Measurements from ENCODE around the gene PIGS.
"Not testable (repeated sequence)": the region's sequence is repeated elsewhere in the genome, so short reads cannot be mapped to it uniquely, and the experiment has no call there.

PIGS gene

DNA sequence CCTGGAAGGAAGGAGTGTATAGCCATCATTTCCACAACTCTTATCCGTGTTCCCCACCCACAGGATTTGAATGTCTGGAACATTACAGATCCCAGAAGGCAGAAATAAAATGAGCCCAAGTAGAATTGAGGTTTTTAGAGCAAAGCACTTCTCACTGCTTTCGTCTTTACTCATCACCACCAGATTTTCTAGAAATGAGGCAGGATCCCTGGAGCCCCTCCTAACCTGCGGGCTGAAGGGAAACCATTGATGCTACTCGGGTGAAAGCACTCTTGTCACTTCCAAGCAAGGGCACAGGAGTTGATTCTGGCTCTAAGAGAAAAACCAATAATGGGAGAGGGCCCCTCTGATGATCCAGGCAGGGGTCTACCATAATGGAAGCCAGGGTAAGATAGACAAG lies 8.2 kb upstream of the PIGS start:
- no peak for DNase-seq

DNA sequence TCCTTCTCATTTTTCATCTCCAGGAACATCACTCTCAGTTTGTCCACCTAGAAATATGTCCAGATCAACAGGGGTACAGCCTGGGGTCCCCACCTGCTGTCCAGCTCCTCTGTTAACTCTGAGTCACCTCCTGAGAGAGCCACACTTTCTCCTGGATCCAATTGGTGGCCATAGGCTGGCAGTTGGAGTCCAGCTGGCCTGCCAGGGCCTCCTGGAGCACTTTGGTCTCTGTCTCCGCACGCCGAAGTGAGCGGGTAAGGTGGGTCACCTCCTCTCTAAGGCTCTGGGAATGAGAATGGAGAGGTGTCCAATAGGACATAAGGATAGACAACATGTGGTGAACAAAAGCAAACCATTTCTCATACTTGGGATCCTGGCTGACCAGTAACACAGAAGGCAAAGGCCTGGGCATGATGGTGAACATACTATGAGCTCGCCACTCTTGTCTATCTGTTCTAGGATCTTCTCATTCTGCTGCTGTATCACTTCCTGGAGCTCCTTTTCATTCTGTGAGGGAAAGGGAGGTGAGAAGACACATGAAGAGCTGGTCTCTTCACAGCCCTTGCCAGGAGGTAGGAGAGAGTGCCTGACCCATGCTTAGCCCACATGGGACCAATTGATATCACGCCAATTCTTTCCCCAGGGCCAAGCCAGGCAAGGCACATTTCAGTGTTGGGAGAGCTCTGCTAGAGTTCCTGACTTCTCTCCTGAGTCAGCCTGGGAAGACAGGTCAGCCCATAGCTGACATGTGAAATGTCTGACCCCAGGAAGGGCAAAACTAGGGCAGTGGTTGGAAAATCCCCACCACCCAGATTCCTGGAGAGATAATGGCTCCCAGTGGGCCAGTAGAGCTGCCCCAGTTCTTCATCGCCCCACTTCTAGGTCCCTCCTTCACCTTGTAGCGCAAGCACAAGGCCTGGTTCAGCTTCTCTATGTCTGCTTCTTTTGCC lies 7.2 kb upstream of the PIGS start:
- DNase-seq: no peak

DNA sequence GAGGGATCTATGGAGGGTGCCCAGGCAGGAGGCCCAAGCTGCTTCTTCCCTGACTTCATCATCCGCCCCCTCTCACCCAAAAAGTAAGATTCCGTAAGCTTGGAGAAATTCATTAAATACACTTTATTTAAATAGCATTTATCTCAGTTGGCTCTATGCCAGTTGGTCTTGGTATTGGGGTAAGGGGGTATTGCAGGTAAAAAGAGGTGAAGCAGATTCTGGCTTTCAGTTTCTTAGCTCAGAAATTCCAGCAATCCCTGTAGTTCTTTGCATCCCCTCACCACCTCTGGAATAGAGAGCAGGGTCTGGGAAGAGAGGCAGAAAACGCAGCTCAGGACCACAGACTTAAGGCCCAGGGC lies 6.1 kb upstream of the PIGS start:
- no peak for DNase-seq

DNA sequence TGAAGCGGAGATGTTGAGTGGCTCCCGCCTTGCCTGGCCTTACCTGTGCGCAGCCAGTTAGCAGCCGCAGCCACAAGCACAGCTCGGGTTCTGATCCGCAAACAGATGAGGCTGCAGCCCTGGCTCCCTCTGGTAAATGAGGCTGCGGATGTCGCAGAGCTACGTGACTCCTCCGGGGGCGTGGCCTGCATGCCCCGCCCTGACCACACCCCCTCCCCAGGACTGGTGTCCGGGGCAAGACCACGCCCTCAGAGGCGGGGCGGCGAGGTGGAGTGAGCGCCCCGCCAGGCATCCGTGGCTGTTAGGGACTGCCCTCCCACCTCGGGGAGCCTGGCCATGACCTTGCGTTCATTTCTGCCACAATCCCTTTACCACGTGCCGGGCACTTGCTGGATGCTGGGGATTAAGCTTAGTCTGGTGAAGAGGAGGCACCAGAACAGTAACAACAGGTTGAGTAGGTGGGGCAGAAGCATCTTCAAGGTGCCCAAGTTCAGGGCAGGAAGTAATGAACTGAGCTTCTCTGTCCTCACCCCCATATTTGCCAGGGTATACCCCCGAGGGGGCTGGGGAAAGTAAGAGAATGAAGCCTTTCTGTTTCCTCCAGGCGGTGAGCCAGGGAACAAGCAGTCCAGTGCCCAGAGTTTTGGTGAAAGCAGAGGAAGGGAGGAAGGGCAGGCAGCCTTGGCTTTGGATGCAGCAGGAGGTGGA lies 5.6 kb upstream of the PIGS start, which contains the start of gene ALDOC:
Gene ALDOC, minus strand, starts transcription at position 138 of the 708 bp plus-strand sequence. CDS start 1,363 bp downstream, outside the sequence.
- DNase-seq: peak; percentile 57 to 98 (median 91)

DNA sequence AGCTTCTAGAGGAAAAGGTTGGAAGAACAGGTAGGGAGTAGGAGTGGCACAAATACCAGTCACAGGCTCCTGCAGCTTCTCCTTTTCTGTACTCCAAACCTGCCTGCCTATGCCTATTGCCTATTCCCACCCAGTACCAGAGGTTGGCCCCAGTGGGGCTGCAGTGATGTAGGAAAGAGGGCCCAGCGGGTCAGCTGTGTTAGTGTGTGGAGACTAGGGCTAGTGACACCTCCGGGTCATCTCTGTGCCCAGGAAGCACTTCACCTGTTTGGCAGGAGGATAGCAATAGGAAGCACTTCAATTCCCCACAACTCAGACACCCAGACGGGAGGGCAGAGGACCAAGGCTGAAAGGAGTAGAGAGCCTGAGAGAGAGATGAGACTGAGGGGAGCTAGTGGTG lies 4.7 kb upstream of the PIGS start:
- not testable (repeated sequence) for DNase-seq

DNA sequence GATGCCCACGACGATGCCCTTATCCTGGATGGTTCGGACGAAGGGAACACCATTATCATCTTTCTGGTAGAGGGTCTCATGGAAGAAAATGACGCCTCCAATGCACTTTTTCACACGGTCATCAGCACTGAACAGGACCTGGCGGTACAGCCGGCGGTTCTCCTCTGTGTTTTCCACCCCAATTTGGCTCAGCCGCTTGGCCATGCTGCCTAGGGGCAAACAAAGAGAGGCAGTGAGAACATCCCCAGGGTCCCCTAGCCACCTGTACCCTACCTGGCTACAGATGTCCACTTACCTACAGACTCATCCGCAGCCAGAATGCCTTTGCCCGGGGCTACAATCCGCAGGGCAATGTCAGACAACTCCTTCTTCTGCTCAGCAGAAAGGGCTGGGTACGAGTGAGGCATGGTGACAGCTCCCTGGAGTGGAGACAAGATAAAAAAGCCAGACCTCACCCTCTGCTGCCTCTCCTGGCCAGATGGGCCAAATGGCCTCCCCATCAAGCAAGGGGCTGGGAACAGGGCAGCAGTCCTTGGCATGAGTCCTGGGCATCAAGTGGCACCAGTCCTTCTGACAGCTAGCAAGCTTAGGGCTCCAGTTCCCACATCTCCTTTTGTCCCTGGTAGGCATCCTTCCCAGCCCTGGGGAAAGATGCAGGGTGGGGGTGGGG lies 3.9 kb upstream of the PIGS start:
- DNase-seq: peak in 44 of 56 donors; percentile 9 to 77 (median 43)

DNA sequence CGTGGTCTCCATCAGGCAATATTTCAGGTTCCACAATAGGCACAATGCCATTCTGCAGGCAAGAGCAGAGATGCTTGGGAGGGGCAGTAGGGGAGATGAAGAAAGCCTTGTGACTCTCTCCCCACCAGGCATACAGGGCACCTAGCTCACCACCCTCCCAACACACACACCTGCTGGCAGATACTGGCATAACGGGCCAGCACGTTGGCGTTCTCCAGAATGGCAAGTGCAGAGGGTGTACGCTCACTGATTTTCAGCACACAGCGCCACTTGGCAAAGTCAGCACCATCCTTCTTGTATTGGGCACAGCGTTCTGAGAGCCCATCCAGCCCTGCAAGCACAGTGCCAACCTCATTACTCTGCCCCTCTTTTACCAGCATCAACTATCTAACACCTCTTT lies 3.2 kb upstream of the PIGS start:
- peak in 1 of 56 donors; percentile 1 for DNase-seq

DNA sequence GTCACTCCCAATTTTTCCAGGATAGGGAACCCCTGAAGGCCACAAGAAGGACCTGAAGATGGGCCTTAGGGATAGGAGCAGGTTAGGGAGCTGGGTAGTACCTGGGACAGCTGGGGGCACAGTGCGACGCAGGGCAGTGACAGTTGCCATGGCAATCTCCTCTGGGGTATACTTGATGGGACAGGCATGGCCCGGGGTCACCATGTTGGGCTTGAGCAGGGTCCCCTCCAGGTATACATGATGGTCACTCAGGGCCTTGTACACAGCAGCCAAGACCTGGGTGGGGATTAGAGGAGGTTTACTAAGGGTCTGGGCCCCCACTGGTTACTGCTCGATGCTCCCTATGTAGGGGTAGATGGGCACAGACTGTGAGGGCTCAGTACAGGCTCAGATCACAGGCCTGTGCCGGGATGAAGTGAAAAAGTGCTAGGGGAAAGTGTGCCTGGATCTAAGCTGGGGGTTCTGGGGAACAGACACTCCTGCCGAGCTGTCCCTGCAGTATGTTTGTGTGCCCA lies 2.7 kb upstream of the PIGS start:
- no peak for DNase-seq

DNA sequence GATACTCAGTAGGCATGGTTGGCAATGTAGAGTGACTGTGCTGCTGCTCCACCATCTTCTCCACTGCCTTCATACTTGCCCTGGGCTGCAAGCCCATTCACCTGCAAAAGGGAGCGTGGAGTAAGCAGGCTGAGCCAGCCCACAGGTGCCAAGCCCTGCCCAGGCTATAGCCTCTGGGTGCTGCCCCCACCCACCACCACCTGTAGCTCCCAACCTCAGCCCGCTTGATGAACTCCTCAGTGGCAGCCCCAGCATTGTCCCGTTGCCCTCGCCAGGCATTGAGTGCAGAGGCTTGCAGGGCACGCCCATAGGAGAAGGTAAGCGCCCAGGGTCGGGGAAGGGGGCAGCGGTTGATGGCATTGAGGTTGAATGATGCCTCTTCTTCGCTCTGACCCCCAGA lies 2.2 kb upstream of the PIGS start:
- no peak for DNase-seq

DNA sequence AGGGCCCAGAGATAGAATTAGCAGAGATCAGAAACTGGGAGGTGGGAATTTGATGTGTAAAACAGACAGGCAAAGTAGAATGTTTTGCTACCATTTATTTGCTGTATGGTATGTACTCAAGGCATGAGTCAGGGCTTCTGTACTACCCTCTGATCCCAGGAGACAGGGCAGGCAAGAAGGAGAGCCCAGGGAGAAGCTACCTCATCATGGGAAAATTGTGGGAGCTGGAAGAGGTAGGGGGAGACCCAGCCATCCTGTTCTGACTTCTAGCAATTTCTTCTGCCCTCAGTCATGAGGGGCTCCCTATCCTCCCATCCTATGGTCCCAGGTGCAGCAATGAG lies 1.7 kb upstream of the PIGS start:
- no peak for DNase-seq

DNA sequence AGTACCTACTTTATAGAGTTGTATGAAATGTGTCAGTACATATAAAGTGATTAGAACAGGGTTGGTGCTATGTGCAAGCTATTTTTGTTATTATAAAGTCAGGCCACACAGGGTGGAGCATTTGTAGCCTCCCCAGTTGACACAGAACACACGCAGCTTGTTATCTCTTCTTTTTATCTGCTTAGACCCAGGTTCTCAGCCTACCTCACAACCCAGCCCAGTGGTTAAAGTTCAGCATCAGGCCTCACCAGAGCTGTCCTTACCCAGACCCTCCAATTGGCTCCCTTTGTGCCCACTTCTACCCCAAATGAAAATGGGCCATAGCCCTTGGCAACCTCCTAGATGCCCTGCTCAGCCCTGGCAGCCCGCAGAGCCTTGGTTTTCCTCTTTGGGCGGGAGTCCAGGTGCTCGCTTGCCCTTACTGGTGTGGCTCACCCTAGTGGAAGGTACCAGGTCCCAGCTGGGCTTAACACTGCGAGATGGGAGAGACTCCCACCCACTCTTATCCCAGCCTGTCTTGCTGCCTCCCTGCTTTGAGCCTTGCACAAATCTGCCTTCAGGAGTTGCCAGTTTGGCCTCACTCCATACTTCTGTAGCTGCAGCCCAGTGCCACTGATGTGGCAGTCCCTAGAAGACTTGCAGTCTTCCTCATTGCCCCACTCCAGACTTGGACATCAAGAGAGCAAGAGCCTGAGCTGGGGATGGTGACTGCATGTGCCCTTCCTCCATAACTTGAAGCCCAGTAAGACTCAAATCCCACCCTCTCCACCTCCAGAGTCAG lies 1.1 kb upstream of the PIGS start:
- DNase-seq: peak in 9 of 56 donors; percentile 5 to 39 (median 20)

DNA sequence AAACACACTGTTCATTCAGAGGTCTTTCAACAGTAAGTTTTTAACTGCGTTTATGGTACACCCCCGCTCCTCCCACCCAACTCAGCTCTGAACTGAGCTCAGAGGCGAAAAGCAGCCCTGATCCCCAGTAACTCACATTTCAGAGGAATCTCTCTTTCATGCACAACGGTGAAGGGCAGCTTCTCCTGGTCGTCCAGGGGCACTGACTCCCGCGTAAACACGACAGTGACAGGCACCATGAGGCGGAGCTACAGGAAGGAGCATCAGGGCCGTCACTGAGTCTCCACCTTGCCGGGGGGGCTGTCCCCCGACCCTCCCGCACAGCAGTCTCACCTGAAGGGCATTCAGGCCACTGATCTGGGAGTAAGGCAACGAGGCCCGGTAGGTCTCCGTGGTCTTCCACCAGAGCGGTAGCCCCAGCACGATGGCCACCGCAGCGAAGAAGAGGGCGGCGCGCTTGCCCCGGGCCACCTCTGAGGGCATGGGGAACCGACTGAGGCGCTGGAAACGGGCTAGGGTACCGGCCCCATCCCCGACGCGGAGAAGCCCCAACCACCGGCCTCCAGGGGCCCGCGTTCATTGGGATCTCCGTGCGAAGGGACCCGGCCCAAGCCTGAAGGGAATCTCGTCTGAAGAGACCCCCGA lies 486 bp downstream of the PIGS start:
- DNase-seq: peak in 15 of 56 donors; percentile 9 to 51 (median 30)

DNA sequence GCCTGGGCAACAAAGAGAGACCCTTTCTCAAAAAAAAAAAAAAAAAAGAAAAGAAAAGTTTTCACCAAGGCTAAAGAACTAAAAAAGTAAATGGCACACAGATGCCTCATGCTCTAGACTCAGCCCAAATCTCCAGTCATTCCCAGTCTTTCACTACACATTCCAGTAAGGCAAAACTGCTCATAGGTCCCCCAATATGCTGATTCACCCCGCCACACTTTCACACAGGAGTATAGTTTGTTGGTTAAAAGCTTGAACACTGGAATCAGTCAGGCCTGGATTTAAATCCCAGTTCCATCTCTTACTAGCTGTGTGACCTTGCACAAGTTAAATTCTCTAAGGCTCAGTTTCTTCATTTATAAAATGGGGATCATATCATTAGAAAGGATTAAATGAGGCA lies 1.9 kb downstream of the PIGS start:
- DNase-seq: no peak

DNA sequence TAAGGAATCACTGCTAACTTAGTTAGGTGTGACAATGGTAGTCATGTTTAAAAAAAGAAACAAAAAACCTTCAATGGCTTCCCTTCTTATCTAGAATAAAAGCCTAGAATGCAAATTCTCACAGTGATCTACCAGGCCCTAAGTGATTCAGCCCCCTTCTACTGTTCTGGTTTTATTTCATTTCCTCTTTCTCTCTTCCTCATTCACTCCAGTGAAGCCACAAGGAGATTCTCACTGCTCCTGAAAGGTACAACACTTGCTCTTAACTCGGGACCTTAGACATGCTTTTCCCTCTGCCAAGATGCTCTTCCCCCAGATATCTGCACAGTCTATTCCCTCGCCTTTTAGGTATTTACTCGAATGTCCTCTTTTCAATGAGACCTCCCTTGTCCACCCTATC lies 3.7 kb downstream of the PIGS start:
- no peak for DNase-seq

DNA sequence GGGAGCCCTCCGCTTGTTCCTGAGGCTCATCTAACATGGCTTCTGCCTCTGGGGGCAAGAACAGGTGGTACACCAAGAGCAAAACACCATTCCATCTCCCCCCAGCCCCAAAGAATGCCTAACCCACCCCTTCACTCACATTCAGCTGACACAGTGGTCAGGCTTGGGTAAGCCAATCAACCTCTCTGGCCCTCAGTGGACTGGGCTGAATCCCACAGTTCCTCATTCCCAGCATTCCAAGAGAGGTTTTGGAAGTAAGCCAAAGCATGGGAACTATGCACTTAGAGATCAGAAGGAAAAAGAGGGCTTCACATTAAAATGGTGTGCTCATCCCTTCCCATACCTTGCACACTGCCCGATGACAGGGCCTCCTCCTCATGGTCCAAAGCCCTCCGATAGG lies 7.8 kb downstream of the PIGS start:
- no peak for DNase-seq

DNA sequence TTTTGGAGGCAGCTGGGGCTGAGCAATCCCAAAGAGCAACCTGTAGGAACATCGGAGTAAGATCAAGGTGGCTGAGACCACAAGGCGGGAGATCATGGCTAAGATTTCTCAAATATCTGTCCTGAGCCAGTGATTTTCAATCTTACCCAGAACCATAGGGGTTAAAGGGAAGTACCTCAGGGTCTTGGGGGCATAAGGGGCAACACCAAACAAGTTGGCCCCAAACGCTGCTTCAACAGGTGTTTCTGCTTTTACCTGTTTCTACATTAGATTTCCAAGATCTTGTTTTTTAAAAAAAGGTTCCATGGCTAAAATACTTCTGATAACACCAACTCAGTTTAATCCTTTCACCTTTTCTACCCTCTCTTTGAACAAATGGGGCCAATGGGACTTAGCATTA lies 16.3 kb downstream of the PIGS start:
- DNase-seq: no peak

DNA sequence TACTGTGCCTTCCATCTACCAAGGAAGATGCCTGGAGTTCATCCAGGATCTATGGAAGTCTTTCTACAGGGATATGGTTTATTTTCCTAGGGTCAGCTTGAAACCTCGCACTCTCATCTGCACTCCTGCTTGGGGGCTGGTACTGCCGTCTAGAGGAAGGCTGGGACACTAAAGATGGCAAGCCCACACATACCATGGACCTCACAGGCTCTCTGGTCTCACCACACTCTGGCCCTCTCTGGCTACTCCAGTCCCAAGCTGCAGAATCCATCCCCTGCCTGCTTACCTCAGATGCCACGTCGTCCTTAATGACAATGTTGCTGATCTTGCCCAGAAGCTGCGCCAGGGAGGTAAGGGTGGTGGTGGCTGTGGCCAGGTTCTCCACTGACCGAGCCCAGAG lies 16.8 kb downstream of the PIGS start:
- no peak for DNase-seq

DNA sequence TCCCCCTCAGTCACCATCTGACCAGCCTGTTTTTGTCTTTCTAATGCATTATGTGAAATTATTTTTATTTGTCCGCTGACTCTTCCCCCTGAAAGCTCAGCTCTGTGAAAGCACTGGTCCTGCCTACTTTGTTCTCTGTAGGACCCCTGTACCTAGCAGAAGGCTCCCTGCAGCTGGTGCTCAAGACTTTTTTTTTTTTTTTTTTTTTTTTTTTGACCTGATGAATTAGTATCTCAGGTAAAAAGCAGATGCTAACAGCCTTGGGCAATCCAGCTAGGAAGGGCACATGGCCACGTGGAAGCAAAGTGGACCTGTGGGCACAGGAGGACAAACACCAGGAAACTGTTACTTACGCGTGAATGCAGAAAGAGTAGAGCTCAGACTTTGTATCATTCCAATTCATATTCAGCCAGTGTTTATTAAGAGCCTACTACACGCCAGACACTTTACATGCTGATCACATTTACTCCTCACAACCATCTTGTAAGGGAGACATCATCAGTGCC lies 18.3 kb downstream of the PIGS start:
- no peak for DNase-seq

DNA sequence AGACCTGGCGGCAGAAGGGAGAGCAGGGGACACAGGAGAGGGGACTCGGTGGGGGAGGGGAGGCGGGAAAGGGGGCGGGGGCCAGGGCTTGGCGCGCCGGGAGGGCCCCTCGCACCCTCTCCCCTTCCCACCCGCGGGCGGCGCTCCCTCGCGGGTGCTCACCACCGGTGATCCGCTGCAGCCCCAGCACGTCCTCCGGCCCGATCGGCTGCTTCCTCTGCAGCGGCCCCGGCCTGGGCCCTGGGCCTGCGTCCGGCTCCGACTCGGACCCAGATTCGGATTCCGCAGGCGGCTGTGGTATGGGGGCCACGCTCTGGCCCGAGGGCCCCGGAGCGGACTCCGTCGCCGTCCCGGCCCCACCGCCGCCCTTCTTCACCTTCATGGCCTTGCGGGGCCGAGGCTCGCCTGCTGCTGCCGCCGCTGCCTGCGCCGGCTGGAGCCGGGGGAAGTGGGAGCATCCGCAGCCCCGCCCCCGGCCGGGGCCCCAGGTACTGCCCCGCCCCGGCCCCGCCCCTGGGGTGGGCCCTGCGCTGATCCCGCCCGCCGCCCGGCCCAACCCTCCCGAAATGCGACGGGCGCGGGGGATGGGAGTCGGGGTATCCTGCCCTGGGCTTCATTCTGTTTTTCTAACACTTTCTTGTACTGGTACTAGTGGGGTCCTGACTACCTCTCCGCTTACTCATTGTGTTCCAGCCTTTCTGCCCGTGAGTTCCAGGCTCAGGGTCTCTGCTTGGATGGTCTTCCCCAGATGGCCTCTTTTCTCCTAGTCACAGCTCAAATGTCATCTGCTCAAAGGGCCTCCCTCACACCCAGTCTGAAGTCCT lies 18.9 kb downstream of the PIGS start, which contains the start of gene UNC119:
Gene UNC119, minus strand, starts transcription at position 449 of the 824 bp plus-strand sequence. Its CDS starts 67 bp downstream, at position 382.
- peak in 44 of 56 donors; percentile 11 to 75 (median 40) for DNase-seq
